Mammary epithelial cell (primary cell): Measurements from ENCODE around the gene CC2D2A.

Experiments
- CTCF ChIP-seq, 2 donors: IDR thresholded peaks in 1 of 2; conservative IDR thresholded peaks in 1 of 2; 2 replicates each; pipeline ENCODE4 v1.5.1; 2011 to 2012; ENCODE audit warnings: inconsistent platforms in 2 of 2, low read length in 2 of 2, mild to moderate bottlenecking in 2 of 2, control low read depth in 1 of 2, low read depth in 1 of 2; ENCODE audit not compliant: insufficient read depth in 1 of 2; ENCODE audit errors: extremely low read depth in 1 of 2
- EZH2 ChIP-seq: IDR thresholded peaks from 2 replicates; pipeline ENCODE4 v1.6.1; 2012; ENCODE audit warnings: low read length, inconsistent platforms, borderline replicate concordance

- TF ChIP-seq EZH2 (no peak), CTCF (conservative IDR thresholded peaks at IDR 0.05 in 1 of 2, IDR thresholded peaks at IDR 0.05 in 1 of 2; ENCODE audit: extremely low read depth in 1 of 2, insufficient read depth in 1 of 2, low read depth in 1 of 2, low read length in 2 of 2) (no peak)
Observed at GRCh38 chr4:15587649-15588048, 118.0 kb downstream of the CC2D2A start.
